ENCODE data around the gene AFDN.

The AFDN gene

DNA sequence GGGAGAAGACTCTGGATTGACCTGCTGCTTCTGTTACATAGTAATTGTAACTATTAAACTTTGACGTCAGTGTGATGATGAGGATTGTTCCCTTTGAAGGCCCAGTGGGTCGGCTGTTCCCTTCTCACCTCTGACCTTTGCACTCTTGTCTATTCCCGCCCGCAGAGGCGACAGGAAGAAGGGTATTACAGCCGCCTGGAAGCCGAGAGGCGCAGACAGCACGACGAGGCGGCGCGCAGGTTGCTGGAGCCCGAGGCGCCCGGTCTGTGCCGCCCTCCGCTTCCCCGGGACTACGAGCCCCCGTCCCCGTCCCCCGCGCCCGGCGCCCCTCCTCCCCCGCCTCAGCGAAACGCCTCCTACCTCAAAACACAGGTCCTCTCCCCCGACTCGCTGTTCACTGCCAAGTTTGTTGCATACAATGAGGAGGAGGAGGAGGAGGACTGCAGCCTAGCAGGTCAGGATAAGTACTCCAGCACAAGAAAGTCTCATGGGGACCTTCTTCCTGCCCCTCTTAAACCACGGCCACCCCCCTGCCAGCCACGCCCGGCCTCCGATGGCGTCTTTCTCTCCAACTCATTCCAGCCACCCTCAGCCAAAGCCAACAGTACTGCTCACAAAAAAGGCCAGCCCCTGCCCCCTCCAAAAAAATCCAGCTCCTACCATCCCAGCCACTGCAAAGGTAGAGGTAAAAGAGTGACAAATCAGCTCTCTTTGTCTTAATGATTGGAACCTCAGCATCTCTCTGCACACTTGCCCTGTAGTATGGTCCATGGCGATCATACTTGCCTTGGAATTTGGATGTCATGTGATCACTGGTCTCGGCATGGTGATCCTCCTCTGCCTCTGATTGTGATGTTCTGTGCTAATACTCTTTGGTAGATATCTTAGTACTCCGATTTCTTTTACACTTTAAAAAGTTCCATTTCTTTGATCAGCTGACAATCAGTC lies 139.2 kb downstream of the AFDN start:
- Histone ChIP-seq H3K9me2 (replicated peaks; ENCODE audit: low read depth, low read length) (no peaks in the 10 kb centered on the region), H3K4me2 (ENCODE audit: low read depth, low read length, poor library complexity, severe bottlenecking) (no peak overlapping the region), H3F3A (ENCODE audit: low read depth) (no peaks in the 10 kb centered on the region)

DNA sequence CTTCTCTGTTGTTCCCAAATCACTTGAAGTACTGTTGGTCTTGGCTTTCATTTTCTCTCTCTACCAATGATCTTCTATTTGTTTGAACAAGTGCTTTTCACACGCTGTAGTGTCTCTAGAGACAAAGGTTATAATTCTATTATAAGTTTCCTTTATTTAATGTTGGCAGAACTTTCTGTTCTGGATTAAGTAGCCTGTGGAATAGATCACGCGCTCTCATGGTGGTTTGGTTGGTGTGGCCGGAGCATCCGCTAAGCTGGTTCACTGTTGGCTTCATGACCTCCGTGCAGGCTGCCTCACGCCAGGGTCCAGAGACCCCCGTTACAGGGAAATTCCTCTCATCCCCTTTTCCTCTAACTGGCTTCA lies 139.8 kb downstream of the AFDN start:
- H3K4me1 ChIP-seq (ENCODE audit: insufficient read depth, low read length, poor library complexity, severe bottlenecking) = no peaks in the 10 kb centered on the region
- no peak overlapping the region for H3K4me2 ChIP-seq (ENCODE audit: low read depth, low read length, poor library complexity, severe bottlenecking)
- TF ChIP-seq, protein P1, sequence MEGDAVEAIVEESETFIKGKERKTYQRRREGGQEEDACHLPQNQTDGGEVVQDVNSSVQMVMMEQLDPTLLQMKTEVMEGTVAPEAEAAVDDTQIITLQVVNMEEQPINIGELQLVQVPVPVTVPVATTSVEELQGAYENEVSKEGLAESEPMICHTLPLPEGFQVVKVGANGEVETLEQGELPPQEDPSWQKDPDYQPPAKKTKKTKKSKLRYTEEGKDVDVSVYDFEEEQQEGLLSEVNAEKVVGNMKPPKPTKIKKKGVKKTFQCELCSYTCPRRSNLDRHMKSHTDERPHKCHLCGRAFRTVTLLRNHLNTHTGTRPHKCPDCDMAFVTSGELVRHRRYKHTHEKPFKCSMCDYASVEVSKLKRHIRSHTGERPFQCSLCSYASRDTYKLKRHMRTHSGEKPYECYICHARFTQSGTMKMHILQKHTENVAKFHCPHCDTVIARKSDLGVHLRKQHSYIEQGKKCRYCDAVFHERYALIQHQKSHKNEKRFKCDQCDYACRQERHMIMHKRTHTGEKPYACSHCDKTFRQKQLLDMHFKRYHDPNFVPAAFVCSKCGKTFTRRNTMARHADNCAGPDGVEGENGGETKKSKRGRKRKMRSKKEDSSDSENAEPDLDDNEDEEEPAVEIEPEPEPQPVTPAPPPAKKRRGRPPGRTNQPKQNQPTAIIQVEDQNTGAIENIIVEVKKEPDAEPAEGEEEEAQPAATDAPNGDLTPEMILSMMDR (conservative IDR thresholded peaks at IDR 0.05; ENCODE audit: low read length) = no peak
- TF ChIP-seq EZH2phosphoT487 (IDR thresholded peaks at IDR 0.05; ENCODE audit: borderline replicate concordance) = no peak
- H3K9ac ChIP-seq (ENCODE audit: low read depth, low read length, poor library complexity, severe bottlenecking) = no peak overlapping the region
- no peaks in the 10 kb centered on the region for H3K36me3 ChIP-seq (ENCODE audit: insufficient read depth, low read length)
- no peaks in the 10 kb centered on the region for H3K79me2 ChIP-seq (ENCODE audit: insufficient read depth, low read length)
- no peaks in the 10 kb centered on the region for H4K20me1 ChIP-seq (ENCODE audit: insufficient read depth, low read length, poor library complexity, severe bottlenecking)
- H3F3A ChIP-seq (ENCODE audit: low read depth) = no peaks in the 10 kb centered on the region
- no peak overlapping the region for H3K4me3 ChIP-seq (ENCODE audit: low read length, poor library complexity, severe bottlenecking)
- H3K9me3 ChIP-seq (ENCODE audit: insufficient read depth, low read depth, low read length) = peaks cover 6% of the 10 kb centered on the region; the same call in 1 of the 2 replicates
- no peak overlapping the region for H2AFZ ChIP-seq (ENCODE audit: low read length)
- no peaks in the 10 kb centered on the region for H3K27me3 ChIP-seq (ENCODE audit: insufficient read depth, low read length, poor library complexity, severe bottlenecking)
- no peaks in the 10 kb centered on the region for H3K9me2 ChIP-seq (replicated peaks; ENCODE audit: low read depth, low read length)

More for the DNA sequence above, 139.2 kb downstream of the AFDN start:
- Histone ChIP-seq H4K20me1 (ENCODE audit: insufficient read depth, low read length, poor library complexity, severe bottlenecking) (no peaks in the 10 kb centered on the region), H3K4me3 (ENCODE audit: low read length, poor library complexity, severe bottlenecking) (no peak overlapping the region), H3K27me3 (ENCODE audit: insufficient read depth, low read length, poor library complexity, severe bottlenecking) (no peaks in the 10 kb centered on the region), H3K9me3 (ENCODE audit: insufficient read depth, low read depth, low read length) (peaks cover 6% of the 10 kb centered on the region; the same call in 1 of the 2 replicates), H3K9ac (ENCODE audit: low read depth, low read length, poor library complexity, severe bottlenecking) (no peak overlapping the region), H2AFZ (ENCODE audit: low read length) (no peak overlapping the region), H3K4me1 (ENCODE audit: insufficient read depth, low read length, poor library complexity, severe bottlenecking) (no peaks in the 10 kb centered on the region), H3K36me3 (ENCODE audit: insufficient read depth, low read length) (no peaks in the 10 kb centered on the region), H3K79me2 (ENCODE audit: insufficient read depth, low read length) (no peaks in the 10 kb centered on the region)
- TF ChIP-seq, protein P1 (conservative IDR thresholded peaks at IDR 0.05; ENCODE audit: low read length) = no peak

- H3K36me3 ChIP-seq (ENCODE audit: insufficient read depth, low read length) = no peaks in the 10 kb centered on the region
- no peaks in the 10 kb centered on the region for H4K20me1 ChIP-seq (ENCODE audit: insufficient read depth, low read length, poor library complexity, severe bottlenecking)
- no peaks in the 10 kb centered on the region for H3K27me3 ChIP-seq (ENCODE audit: insufficient read depth, low read length, poor library complexity, severe bottlenecking)
- TF ChIP-seq, protein P1 (conservative IDR thresholded peaks at IDR 0.05; ENCODE audit: low read length) = peak; percentile 31; the same call in 1 of the 2 replicates
- TF ChIP-seq EZH2phosphoT487 (IDR thresholded peaks at IDR 0.05; ENCODE audit: borderline replicate concordance) = no peak
- H3K79me2 ChIP-seq (ENCODE audit: insufficient read depth, low read length) = no peaks in the 10 kb centered on the region
- H2AFZ ChIP-seq (ENCODE audit: low read length) = no peak overlapping the region
- H3K9ac ChIP-seq (ENCODE audit: low read depth, low read length, poor library complexity, severe bottlenecking) = no peak overlapping the region
- H3F3A ChIP-seq (ENCODE audit: low read depth) = no peaks in the 10 kb centered on the region
- H3K9me3 ChIP-seq (ENCODE audit: insufficient read depth, low read depth, low read length) = peaks cover 6% of the 10 kb centered on the region; the same call in 1 of the 2 replicates
- H3K4me2 ChIP-seq (ENCODE audit: low read depth, low read length, poor library complexity, severe bottlenecking) = no peak overlapping the region
- H3K4me3 ChIP-seq (ENCODE audit: low read length, poor library complexity, severe bottlenecking) = no peak overlapping the region
- H3K9me2 ChIP-seq (replicated peaks; ENCODE audit: low read depth, low read length) = no peaks in the 10 kb centered on the region
- H3K4me1 ChIP-seq (ENCODE audit: insufficient read depth, low read length, poor library complexity, severe bottlenecking) = no peaks in the 10 kb centered on the region
Observed at GRCh38 chr6:167968091-167968490, 141.4 kb downstream of the AFDN start.
